OCI-LY3 (cell line): ENCODE data around the gene FANCC.

Experiments used
- H2AFZ ChIP-seq: fragments of 200-600, 300-600 bp; shearing (Covaris generic); 2 replicates; pipeline ENCODE4 v1.6.0; 2014; ENCODE audit warnings: antibody characterized with exemption, low read depth, low read length
- H3K27ac ChIP-seq: fragments of 200-600, 300-600 bp; sonication (generic); 2 replicates; pipeline ENCODE4 v1.5.1; 2014; ENCODE audit warnings: mild to moderate bottlenecking, low read length, moderate library complexity, mixed read lengths
- H3K27me3 ChIP-seq: fragments of 200-600, 300-600 bp; sonication (generic); 2 replicates; pipeline ENCODE4 v1.6.1; 2014; ENCODE audit warnings: low read depth, low read length, mixed read lengths
- H3K36me3 ChIP-seq: fragments of 200-600, 300-600 bp; sonication (generic); replicated peaks from 2 replicates; pipeline ENCODE3; 2014; ENCODE audit warnings: low read depth, low read length, mixed read lengths
- H3K4me1 ChIP-seq: fragments of 300-600, 200-600 bp; sonication (generic); 2 replicates; pipeline ENCODE4 v1.6.1; 2014; ENCODE audit warnings: low read length, mixed read lengths
- H3K4me2 ChIP-seq: fragments of 200-600, 300-600 bp; sonication (generic); 2 replicates; pipeline ENCODE4 v1.6.1; 2014; ENCODE audit warnings: low read length, mixed read lengths
- H3K4me3 ChIP-seq: fragments of 300-600, 200-600 bp; sonication (generic); 2 replicates; pipeline ENCODE4 v1.5.1; 2014; ENCODE audit warnings: antibody characterized with exemption, mild to moderate bottlenecking, low read length, moderate library complexity
- H3K79me2 ChIP-seq: fragments of 300-600, 200-600 bp; shearing (Covaris generic); 2 replicates; pipeline ENCODE4 v1.6.1; 2014; ENCODE audit warnings: mild to moderate bottlenecking, low read length, mixed read lengths
- H3K9ac ChIP-seq: fragments of 300-600, 200-600 bp; shearing (Covaris generic); 2 replicates; pipeline ENCODE4 v1.6.0; 2014; ENCODE audit warnings: mild to moderate bottlenecking, low read length, moderate library complexity
- H3K9me3 ChIP-seq: fragments of 200-600, 300-600 bp; shearing (Covaris generic); 2 replicates; pipeline ENCODE4 v1.6.1; 2014; ENCODE audit warnings: low read length, mixed read lengths; ENCODE audit not compliant: insufficient read depth
- H4K20me1 ChIP-seq: fragments of 200-600, 300-600 bp; sonication (generic); 2 replicates; pipeline ENCODE4 v1.6.1; 2016; ENCODE audit warnings: low read length, mixed read lengths; ENCODE audit not compliant: insufficient read depth
- EZH2phosphoT487 ChIP-seq: fragments of 200-600 bp; shearing (Covaris generic); IDR thresholded peaks from 2 replicates; pipeline ENCODE4 v1.6.1; 2018; ENCODE audit warnings: antibody characterized with exemption, mixed run types, low read depth
- TF ChIP-seq, protein P1 (sequence below): fragments of 200-600, 300-600 bp; sonication (generic); IDR thresholded peaks from 2 replicates; pipeline ENCODE4 v1.5.1; 2014; ENCODE audit warnings: antibody characterized with exemption, low read length, low read depth

FANCC gene

DNA sequence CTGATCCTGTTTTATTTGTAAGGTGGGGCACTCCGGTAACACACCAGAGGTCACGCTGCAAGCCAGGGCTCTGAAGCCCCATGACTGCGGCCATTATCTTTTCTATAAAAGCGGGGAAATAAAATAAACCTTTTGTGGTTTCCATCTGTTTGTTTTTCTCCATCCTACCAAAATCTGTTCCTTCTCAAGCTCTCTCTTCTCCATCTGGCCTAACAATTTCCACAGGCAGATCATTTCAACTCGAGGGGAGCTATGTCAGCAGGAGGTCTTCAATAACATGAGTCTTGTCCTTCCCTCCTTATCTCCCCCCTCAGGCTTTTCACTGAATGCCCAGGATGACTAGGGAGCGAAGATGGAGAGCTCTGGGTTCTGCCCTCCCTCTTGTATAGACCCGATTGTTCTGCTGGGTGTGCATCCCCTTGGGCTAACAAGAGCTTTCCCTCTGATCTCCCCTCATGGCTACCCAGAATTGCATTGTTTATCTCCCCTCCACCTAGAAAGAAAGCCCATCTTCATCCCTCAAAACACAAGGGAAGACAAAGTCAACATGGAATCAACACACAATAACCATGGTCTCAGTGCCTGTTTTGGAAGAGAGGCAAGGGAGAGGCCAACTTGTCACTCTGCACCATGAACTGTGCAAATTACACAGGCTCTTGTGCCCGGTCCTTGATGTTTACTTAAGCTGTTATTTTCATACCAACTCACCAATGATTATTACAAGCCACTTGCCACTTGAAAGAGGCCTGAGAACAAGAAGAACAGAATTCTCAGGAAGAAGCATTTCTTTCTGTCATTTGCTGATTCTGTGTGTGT is 187.8 kb downstream of the FANCC start:
- Histone ChIP-seq H4K20me1 (no peaks in the 10 kb centered on the region), H3K9me3 (no peaks in the 10 kb centered on the region), H3K36me3 (no peaks in the 10 kb centered on the region), H2AFZ (no peak overlapping the region), H3K4me1 (no peaks in the 10 kb centered on the region), H3K79me2 (no peaks in the 10 kb centered on the region), H3K4me2 (no peak overlapping the region), H3K9ac (no peak overlapping the region), H3K27ac (no peak overlapping the region), H3K4me3 (no peak overlapping the region), H3K27me3 (no peaks in the 10 kb centered on the region)
- TF ChIP-seq, protein P1, sequence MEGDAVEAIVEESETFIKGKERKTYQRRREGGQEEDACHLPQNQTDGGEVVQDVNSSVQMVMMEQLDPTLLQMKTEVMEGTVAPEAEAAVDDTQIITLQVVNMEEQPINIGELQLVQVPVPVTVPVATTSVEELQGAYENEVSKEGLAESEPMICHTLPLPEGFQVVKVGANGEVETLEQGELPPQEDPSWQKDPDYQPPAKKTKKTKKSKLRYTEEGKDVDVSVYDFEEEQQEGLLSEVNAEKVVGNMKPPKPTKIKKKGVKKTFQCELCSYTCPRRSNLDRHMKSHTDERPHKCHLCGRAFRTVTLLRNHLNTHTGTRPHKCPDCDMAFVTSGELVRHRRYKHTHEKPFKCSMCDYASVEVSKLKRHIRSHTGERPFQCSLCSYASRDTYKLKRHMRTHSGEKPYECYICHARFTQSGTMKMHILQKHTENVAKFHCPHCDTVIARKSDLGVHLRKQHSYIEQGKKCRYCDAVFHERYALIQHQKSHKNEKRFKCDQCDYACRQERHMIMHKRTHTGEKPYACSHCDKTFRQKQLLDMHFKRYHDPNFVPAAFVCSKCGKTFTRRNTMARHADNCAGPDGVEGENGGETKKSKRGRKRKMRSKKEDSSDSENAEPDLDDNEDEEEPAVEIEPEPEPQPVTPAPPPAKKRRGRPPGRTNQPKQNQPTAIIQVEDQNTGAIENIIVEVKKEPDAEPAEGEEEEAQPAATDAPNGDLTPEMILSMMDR, result no peak
- no peak for TF ChIP-seq EZH2phosphoT487

DNA sequence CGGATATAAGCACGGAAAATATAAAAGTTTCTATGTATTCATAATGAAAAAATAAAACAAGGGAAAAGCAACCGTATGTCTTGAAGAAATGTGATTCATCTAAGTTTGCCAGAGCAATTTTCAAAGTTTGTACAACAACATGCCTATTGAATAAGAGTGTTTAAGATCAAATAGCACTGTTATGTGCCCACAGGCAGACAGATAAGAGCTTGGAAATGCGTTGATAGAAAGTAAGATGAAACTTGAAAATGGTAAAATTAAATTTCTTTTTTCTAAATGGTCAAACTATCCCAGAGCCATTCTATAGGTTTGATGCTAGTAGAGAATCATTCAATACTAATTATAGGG is 189.4 kb downstream of the FANCC start:
- no peaks in the 10 kb centered on the region for H3K4me1 ChIP-seq
- H3K27me3 ChIP-seq, result no peaks in the 10 kb centered on the region
- TF ChIP-seq EZH2phosphoT487, result no peak
- TF ChIP-seq, protein P1, result no peak
- no peak overlapping the region for H3K4me2 ChIP-seq
- no peaks in the 10 kb centered on the region for H3K79me2 ChIP-seq
- H3K9ac ChIP-seq, result no peak overlapping the region
- no peaks in the 10 kb centered on the region for H3K9me3 ChIP-seq
- H4K20me1 ChIP-seq, result no peaks in the 10 kb centered on the region
- no peak overlapping the region for H2AFZ ChIP-seq
- no peak overlapping the region for H3K27ac ChIP-seq
- H3K4me3 ChIP-seq, result no peak overlapping the region
- H3K36me3 ChIP-seq, result no peaks in the 10 kb centered on the region

DNA sequence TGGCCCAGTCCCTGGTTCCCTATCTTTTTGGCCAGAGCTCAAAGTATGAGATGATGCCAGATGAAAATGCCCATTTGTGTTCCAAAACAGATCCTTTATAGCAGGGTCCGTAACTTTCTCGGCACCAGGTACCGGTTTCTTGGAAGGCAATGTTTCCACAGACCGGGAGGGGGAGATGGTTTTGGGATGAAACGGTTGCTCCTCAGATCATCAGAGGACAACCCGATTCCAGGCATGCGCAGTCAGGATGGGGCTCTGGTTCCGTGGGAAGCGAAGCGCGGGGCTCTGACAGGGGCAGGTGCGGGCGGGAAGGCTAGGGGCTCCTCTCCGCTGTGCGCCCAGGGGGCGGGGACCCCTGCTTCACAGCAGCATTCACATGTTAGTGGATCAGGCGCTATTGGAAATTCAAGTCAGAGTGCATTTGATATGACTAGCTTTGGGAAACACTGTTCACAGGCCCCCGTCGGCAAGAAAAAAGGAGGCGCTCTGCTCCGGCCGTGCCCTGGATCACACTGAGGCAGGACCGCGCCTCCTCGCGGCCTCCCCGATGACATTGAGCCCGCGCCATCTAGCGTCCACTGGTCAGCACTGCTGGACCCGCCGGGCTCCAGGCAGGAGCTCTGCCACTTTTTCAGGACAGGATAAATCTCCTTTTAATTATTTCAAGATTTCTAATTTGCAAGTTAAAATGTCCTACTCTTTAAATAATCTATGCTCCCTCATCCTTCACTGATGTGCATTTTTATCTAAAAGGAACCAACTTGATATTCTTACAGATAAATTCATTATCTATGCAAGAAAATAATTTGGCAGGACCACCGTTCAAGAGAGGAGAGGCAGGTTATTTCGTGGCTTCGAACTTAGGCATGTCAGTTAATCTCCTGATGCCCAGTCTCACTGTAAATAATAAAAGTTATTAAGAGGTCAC is 190.0 kb downstream of the FANCC start:
- no peaks in the 10 kb centered on the region for H3K9me3 ChIP-seq
- no peak for TF ChIP-seq EZH2phosphoT487
- TF ChIP-seq, protein P1, result peak; percentile 86
- H4K20me1 ChIP-seq, result no peaks in the 10 kb centered on the region
- no peak overlapping the region for H3K9ac ChIP-seq
- H3K4me2 ChIP-seq, result no peak overlapping the region; the same call in 1 of the 2 replicates
- H3K27ac ChIP-seq, result no peak overlapping the region
- no peak overlapping the region for H3K4me3 ChIP-seq
- no peak overlapping the region for H2AFZ ChIP-seq
- H3K4me1 ChIP-seq, result no peaks in the 10 kb centered on the region
- H3K27me3 ChIP-seq, result no peaks in the 10 kb centered on the region
- no peaks in the 10 kb centered on the region for H3K36me3 ChIP-seq
- H3K79me2 ChIP-seq, result no peaks in the 10 kb centered on the region

DNA sequence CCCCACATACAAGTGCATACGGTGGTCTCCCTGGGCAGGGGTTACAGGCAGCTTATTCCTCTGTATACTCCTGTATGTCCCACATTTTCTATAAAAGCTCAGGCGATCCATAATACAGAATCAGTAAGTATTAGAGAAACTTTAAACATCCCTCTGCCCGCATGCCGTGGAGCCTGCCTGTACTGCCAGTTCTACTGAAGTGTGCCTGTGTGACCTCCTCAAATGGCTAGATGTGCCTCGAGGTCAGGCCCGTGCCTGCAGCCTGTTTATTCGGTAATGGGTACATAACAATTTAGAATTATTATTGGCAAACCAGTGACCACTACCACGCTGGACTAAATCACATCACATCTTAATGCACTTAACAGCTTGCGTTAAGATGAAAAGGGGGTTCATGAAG is 190.8 kb downstream of the FANCC start:
- Histone ChIP-seq H3K9me3 (no peaks in the 10 kb centered on the region), H3K27me3 (no peaks in the 10 kb centered on the region), H3K4me3 (no peak overlapping the region), H3K27ac (no peak overlapping the region), H3K79me2 (no peaks in the 10 kb centered on the region), H2AFZ (no peak overlapping the region), H3K36me3 (no peaks in the 10 kb centered on the region), H3K4me2 (no peak overlapping the region), H3K9ac (no peak overlapping the region), H3K4me1 (no peaks in the 10 kb centered on the region), H4K20me1 (no peaks in the 10 kb centered on the region)
- TF ChIP-seq, protein P1, result no peak
- TF ChIP-seq EZH2phosphoT487, result no peak
